ENCODE results near the gene SCPEP1.

GRCh38 chr17:57051886-57052361, 74.0 kb downstream of the SCPEP1 start:
- no peak for TF ChIP-seq POLR2A (IDR thresholded peaks at IDR 0.05)
- no peak for TF ChIP-seq CTCF (IDR thresholded peaks at IDR 0.05)
